B cell (primary cell): ENCODE results near the gene MS4A2. TPM values are rescaled to one million over a fixed set of nuclear protein-coding genes. Genes with fewer than 3 reads are reported as not detected.
"Not testable (repeated sequence)": the region's sequence is repeated elsewhere in the genome, so short reads cannot be mapped to it uniquely, and the experiment has no call there.

Source experiments
- ATAC-seq: fragments of 200-7000 bp; cut with Tn5 transposase; one replicate; pipeline ENCODE4 v1.10.0; 2021; ENCODE audit warnings: low read depth, mild to moderate bottlenecking, moderate number of reproducible peaks, moderate library complexity
- CTCF ChIA-PET: fragments of 350-600 bp; sonication (Branson Sonifier 250); formaldehyde crosslinking; loops from one replicate; lab custom pipeline; 2021; ENCODE audit warnings: antibody characterized with exemption, inconsistent platforms; lab: Charles Lee
- POLR2A ChIA-PET: fragments of 350-600 bp; sonication (Branson Sonifier 250); formaldehyde crosslinking; loops from one replicate; lab custom pipeline; 2021; ENCODE audit warnings: antibody characterized with exemption; lab: Charles Lee
- DNase-seq: peaks from one replicate; pipeline ENCODE4 v3.0.0; 2013
- H2AFZ ChIP-seq: 2 replicates; pipeline ENCODE4 v1.6.1; 2012; ENCODE audit warnings: mild to moderate bottlenecking, low read depth, low read length; ENCODE audit not compliant: insufficient read depth, poor library complexity, severe bottlenecking
- H3K27ac ChIP-seq, 2 donors: 1 replicate in 1 of 2; 2 replicates in 1 of 2; pipeline ENCODE4 v1.5.1; 2012 to 2013; ENCODE audit warnings: low read length in 2 of 2, mild to moderate bottlenecking in 2 of 2, moderate library complexity in 1 of 2
- H3K27me3 ChIP-seq, 4 experiments: fragments of 200-600 bp in 1 of 4; sonication (generic) in 1 of 4; replicated peaks in 1 of 4; 1 replicate in 2 of 4; 2 replicates in 2 of 4; pipeline versions ENCODE4 v1.6.1 to v1.7.0; 2013 to 2016; ENCODE audit warnings: low read length in 3 of 4, mild to moderate bottlenecking in 2 of 4, mixed read lengths in 1 of 4, moderate library complexity in 1 of 4; ENCODE audit not compliant: insufficient read depth in 4 of 4, control insufficient read depth in 3 of 4; ENCODE audit errors: control extremely low read depth in 1 of 4
- H3K36me3 ChIP-seq, 2 experiments: replicated peaks in 1 of 2; 1 replicate in 1 of 2; 2 replicates in 1 of 2; pipeline versions ENCODE4 v1.6.1 to v1.7.1; 2013; ENCODE audit warnings: low read length in 1 of 2; ENCODE audit not compliant: insufficient read depth in 2 of 2, control insufficient read depth in 1 of 2; ENCODE audit errors: control extremely low read depth in 1 of 2, extremely low read depth in 1 of 2
- H3K4me1 ChIP-seq, 2 donors: fragments of 200-600 bp in 1 of 2; sonication (generic) in 1 of 2; 1 replicate in 1 of 2; 2 replicates in 1 of 2; pipeline versions ENCODE4 v1.5.1 to v1.6.1; 2013 to 2017; ENCODE audit warnings: low read length in 2 of 2; ENCODE audit not compliant: control insufficient read depth in 2 of 2, insufficient read depth in 2 of 2
- H3K4me2 ChIP-seq: replicated peaks from 2 replicates; pipeline ENCODE3; 2012; ENCODE audit warnings: mild to moderate bottlenecking, low read depth, low read length; ENCODE audit not compliant: poor library complexity, severe bottlenecking
- H3K4me3 ChIP-seq, 5 experiments: fragments of 200-600 bp in 1 of 5; sonication (generic) in 1 of 5; 1 replicate in 3 of 5; 2 replicates in 2 of 5; pipeline versions ENCODE4 v1.5.1 to v1.7.0; 2011 to 2016; ENCODE audit warnings: low read length in 4 of 5, mild to moderate bottlenecking in 4 of 5, low read depth in 2 of 5, control low read depth in 1 of 5, moderate library complexity in 1 of 5; ENCODE audit not compliant: insufficient read depth in 1 of 5; ENCODE audit errors: control extremely low read depth in 1 of 5, extremely low read depth in 1 of 5
- H3K79me2 ChIP-seq: fragments of 200-600 bp; sonication (generic); one replicate; pipeline ENCODE4 v1.6.0; 2016; ENCODE audit warnings: low read length; ENCODE audit not compliant: control insufficient read depth, insufficient read depth
- H3K9ac ChIP-seq: fragments of 200-600 bp; sonication (generic); 2 replicates; pipeline ENCODE4 v1.6.1; 2017; ENCODE audit warnings: mild to moderate bottlenecking, low read length, moderate library complexity
- H3K9me3 ChIP-seq, 3 donors: one replicate each; pipeline versions ENCODE4 v1.6.1 to v1.7.1; 2013; ENCODE audit warnings: low read length in 2 of 3; ENCODE audit not compliant: control insufficient read depth in 2 of 3, insufficient read depth in 1 of 3; ENCODE audit errors: control extremely low read depth in 1 of 3
- H4K20me1 ChIP-seq: 2 replicates; pipeline ENCODE4 v1.6.0; 2012; ENCODE audit warnings: mild to moderate bottlenecking, low read length; ENCODE audit not compliant: insufficient read depth, control insufficient read depth, poor library complexity, severe bottlenecking
- H3K27ac Mint-ChIP-seq: one replicate; pipeline ENCODE4 v1.8.0; 2021; ENCODE audit warnings: mixed read lengths
- H3K27me3 Mint-ChIP-seq: one replicate; pipeline ENCODE4 v1.8.0; 2021; ENCODE audit warnings: mixed read lengths
- H3K4me1 Mint-ChIP-seq: one replicate; pipeline ENCODE4 v1.8.0; 2021; ENCODE audit warnings: mixed read lengths
- H3K4me3 Mint-ChIP-seq: one replicate; pipeline ENCODE4 v1.8.0; 2021; ENCODE audit warnings: mixed read lengths
- H3K9me3 Mint-ChIP-seq: one replicate; pipeline ENCODE4 v1.8.0; 2022; ENCODE audit warnings: mixed read lengths; ENCODE audit not compliant: insufficient read depth
- CTCF ChIP-seq: fragments of 200-600 bp; IDR thresholded peaks from one replicate; pipeline ENCODE4 v1.8.0; 2022; ENCODE audit warnings: antibody characterized with exemption, mild to moderate bottlenecking
- EZH2 ChIP-seq: IDR thresholded peaks from 2 replicates; pipeline ENCODE4 v1.6.1; 2012; ENCODE audit warnings: borderline replicate concordance, low read depth, mild to moderate bottlenecking, moderate library complexity, low read length; ENCODE audit not compliant: insufficient read depth, poor library complexity, severe bottlenecking
- WGBS: methylation state at CpG from one replicate; pipeline ENCODE4 v1.1.5; 2013; ENCODE audit warnings: missing lambda C conversion rate; ENCODE audit not compliant: insufficient coverage; 5-methylcytosine and 5-hydroxymethylcytosine counted together
- intact Hi-C: fragments of 100-400 bp; cut with micrococcal nuclease; formaldehyde crosslinking; loops from one replicate; pipeline ENCODE4 v1.10.0; 2022
- polyA minus RNA-seq: library from RNA; depleted of rRNA, polyadenylated mRNA; stranded (reverse); fragments of >200 nt; gene quantifications from 2 replicates; pipeline ENCODE4 v1.2.3, GENCODE V29; 2012
- polyA plus RNA-seq: library from polyadenylated mRNA; depleted of rRNA; stranded (reverse); fragments of >200 nt; gene quantifications from 2 replicates; pipeline ENCODE4 v1.2.3, GENCODE V29; 2012
- total RNA-seq, 2 donors: library from RNA; stranded (reverse); fragments of 120-200 nt in 1 of 2; gene quantifications; 1 replicate in 1 of 2; 2 replicates in 1 of 2; pipeline versions ENCODE4 v1.2.3 to v1.2.4, GENCODE V29; 2013 to 2022

MS4A2 gene
- total RNA-seq: not detected in 2 replicates
- total RNA-seq (2013): 0.07 TPM
- not detected in 2 replicates for polyA plus RNA-seq
- 0.21 TPM in 1 of 2 replicates, not detected in the other for polyA minus RNA-seq

DNA sequence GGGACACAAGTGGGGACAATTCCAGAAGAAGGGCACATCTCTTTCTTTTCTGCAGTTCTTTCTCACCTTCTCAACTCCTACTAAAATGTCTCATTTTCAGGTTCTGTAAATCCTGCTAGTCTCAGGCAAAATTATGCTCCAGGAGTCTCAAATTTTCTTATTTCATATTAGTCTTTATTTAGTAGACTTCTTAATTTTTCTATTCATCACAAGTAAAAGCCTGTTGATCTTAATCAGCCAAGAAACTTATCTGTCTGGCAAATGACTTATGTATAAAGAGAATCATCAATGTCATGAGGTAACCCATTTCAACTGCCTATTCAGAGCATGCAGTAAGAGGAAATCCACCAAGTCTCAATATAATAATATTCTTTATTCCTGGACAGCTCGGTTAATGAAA lies at the start of gene MS4A2:
MS4A2 (plus strand) TSS at position 301 of the 400 bp plus-strand sequence. CDS start 102 bp downstream, outside the sequence.
- Histone ChIP-seq H3K79me2 (no peaks in the 10 kb centered on the region), H3K4me3 (no peak within 1 kb of the TSS), H3K4me1 (no peaks in the 10 kb centered on the region), H2AFZ (no peak within 1 kb of the TSS), H3K27ac (no peak within 1 kb of the TSS), H3K9me3 (no peaks in the 10 kb centered on the region), H4K20me1 (no peaks in the 10 kb centered on the region), H3K4me2 (no peak within 1 kb of the TSS), H3K36me3 (no peaks in the 10 kb centered on the region), H3K9ac (no peak within 1 kb of the TSS), H3K27me3 (peaks cover 0 to 9% (median 1%) of the 10 kb centered on the region in 4 experiments)
- H3K9me3 Mint-ChIP-seq: no peaks in the 10 kb centered on the region
- ChIA-PET CTCF (interaction anchor here (0.6 kb wide), 1 partner anchor 12 kb away, joined by 3 read pairs; no protein-coding TSS in a partner anchor), POLR2A (no interaction called here)
- H3K4me3 Mint-ChIP-seq: no peak within 1 kb of the TSS
- no peak for ATAC-seq
- WGBS: no CpG with 5 or more reads among the region's 1 CpG
- H3K27me3 Mint-ChIP-seq: peaks cover 47% of the 10 kb centered on the region
- no peak for TF ChIP-seq CTCF
- no peak for TF ChIP-seq EZH2
- no peak within 1 kb of the TSS for H3K27ac Mint-ChIP-seq
- intact Hi-C loops: no loop called here
- no peak for DNase-seq
- peaks cover 3% of the 10 kb centered on the region for H3K4me1 Mint-ChIP-seq

- no peak within 1 kb of the TSS for H3K4me2 ChIP-seq
- no peak within 1 kb of the TSS for H2AFZ ChIP-seq
- TF ChIP-seq CTCF: no peak
- TF ChIP-seq EZH2: no peak
- no peak for DNase-seq
- H3K79me2 ChIP-seq: no peaks in the 10 kb centered on the region
- H3K27ac ChIP-seq: no peak within 1 kb of the TSS
- ATAC-seq: no peak
- H3K4me1 Mint-ChIP-seq: no peaks in the 10 kb centered on the region
- H3K36me3 ChIP-seq: no peaks in the 10 kb centered on the region
- H3K27me3 ChIP-seq: no peaks in the 10 kb centered on the region
- H4K20me1 ChIP-seq: no peaks in the 10 kb centered on the region
- 99% methylated on average over 7 of the region's 8 CpGs for WGBS
- H3K4me1 ChIP-seq: no peaks in the 10 kb centered on the region
- intact Hi-C loops: no loop called here
- ChIA-PET POLR2A (no interaction called here), CTCF (no interaction called here)
- H3K27me3 Mint-ChIP-seq: peaks cover 4% of the 10 kb centered on the region
- H3K9ac ChIP-seq: no peak within 1 kb of the TSS
- H3K27ac Mint-ChIP-seq: no peak within 1 kb of the TSS
- H3K9me3 ChIP-seq: no peaks in the 10 kb centered on the region
- no peaks in the 10 kb centered on the region for H3K9me3 Mint-ChIP-seq
- H3K4me3 Mint-ChIP-seq: no peak within 1 kb of the TSS
- H3K4me3 ChIP-seq: no peak within 1 kb of the TSS
Measured at GRCh38 chr11:60040109-60040508, 48.4 kb upstream of the MS4A2 start, which contains the start of gene OOSP2. TSS of gene OOSP2 (plus strand) at chr11:60040409. CDS start at chr11:60040460, 51 bp downstream.

DNA sequence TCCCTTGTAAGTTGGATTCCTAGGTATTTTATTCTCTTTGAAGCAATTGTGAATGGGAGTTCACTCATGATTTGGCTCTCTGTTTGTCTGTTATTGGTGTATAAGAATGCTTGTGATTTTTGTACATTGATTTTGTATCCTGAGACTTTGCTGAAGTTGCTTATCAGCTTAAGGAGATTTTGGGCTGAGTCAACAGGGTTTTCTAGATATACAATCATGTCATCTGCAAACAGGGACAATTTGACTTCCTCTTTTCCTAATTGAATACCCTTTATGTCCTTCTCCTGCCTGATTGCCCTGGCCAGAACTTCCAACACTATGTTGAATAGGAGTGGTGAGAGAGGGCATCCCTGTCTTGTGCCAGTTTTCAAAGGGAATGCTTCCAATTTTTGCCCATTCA lies 38.0 kb upstream of the MS4A2 start:
- H3K4me3 Mint-ChIP-seq, H3K9me3 ChIP-seq, H3K27ac ChIP-seq, H3K9ac ChIP-seq, H4K20me1 ChIP-seq, H3K36me3 ChIP-seq, CTCF ChIA-PET, H3K4me1 Mint-ChIP-seq, POLR2A ChIA-PET, H2AFZ ChIP-seq, H3K27ac Mint-ChIP-seq, H3K4me2 ChIP-seq, H3K4me1 ChIP-seq, H3K4me3 ChIP-seq, H3K27me3 ChIP-seq, intact Hi-C loops, DNase-seq, H3K79me2 ChIP-seq, ATAC-seq, H3K9me3 Mint-ChIP-seq: not testable (repeated sequence)
- H3K27me3 Mint-ChIP-seq: peaks cover 13% of the 10 kb centered on the region
